HEK293T (cell line): ENCODE data around the gene OBI1.

ENCODE experiments used
- ARNT ChIP-seq: fragments of 450-650 bp; IDR thresholded peaks from 2 replicates; pipeline ENCODE4 v1.6.1; 2017; ENCODE audit warnings: mild to moderate bottlenecking
- CTBP1 ChIP-seq: fragments of 450-650 bp; IDR thresholded peaks from 2 replicates; pipeline ENCODE4 v1.6.1; 2016; ENCODE audit warnings: borderline replicate concordance
- FOXA1 ChIP-seq: fragments of 450-650 bp; IDR thresholded peaks from 2 replicates; pipeline ENCODE4 v1.6.1; 2016; ENCODE audit warnings: mild to moderate bottlenecking
- FOXK2 ChIP-seq: fragments of 450-650 bp; IDR thresholded peaks from 2 replicates; pipeline ENCODE4 v1.6.1; 2016; ENCODE audit warnings: mild to moderate bottlenecking
- FOXM1 ChIP-seq: fragments of 450-650 bp; IDR thresholded peaks from 2 replicates; pipeline ENCODE4 v1.6.1; 2017; ENCODE audit warnings: mild to moderate bottlenecking, borderline replicate concordance
- HDGF ChIP-seq: fragments of 450-650 bp; IDR thresholded peaks from 2 replicates; pipeline ENCODE4 v1.6.1; 2017; ENCODE audit warnings: antibody characterized with exemption, borderline replicate concordance
- LEF1 ChIP-seq: fragments of 450-650 bp; IDR thresholded peaks from 2 replicates; pipeline ENCODE4 v1.6.1; 2017; ENCODE audit warnings: mild to moderate bottlenecking, borderline replicate concordance
- NFRKB ChIP-seq: fragments of 450-650 bp; IDR thresholded peaks from 2 replicates; pipeline ENCODE4 v1.6.1; 2016; ENCODE audit warnings: mild to moderate bottlenecking, moderate library complexity
- PKNOX1 ChIP-seq: fragments of 450-650 bp; IDR thresholded peaks from 2 replicates; pipeline ENCODE4 v1.6.1; 2016
- SP1 ChIP-seq: fragments of 450-650 bp; IDR thresholded peaks from 2 replicates; pipeline ENCODE4 v1.6.1; 2017
- SUZ12 ChIP-seq: fragments of 450-650 bp; IDR thresholded peaks from 2 replicates; pipeline ENCODE4 v1.6.1; 2016; ENCODE audit warnings: mild to moderate bottlenecking
- TARDBP ChIP-seq: fragments of 450-650 bp; IDR thresholded peaks from 2 replicates; pipeline ENCODE4 v1.6.1; 2016
- ZNF384 ChIP-seq: fragments of 450-650 bp; IDR thresholded peaks from 2 replicates; pipeline ENCODE4 v1.6.1; 2016

- no peak for TF ChIP-seq CTBP1
- no peak for TF ChIP-seq FOXA1
- no peak for TF ChIP-seq ZNF384
- TF ChIP-seq TARDBP = no peak
- TF ChIP-seq NFRKB = no peak
- no peak for TF ChIP-seq FOXK2
- TF ChIP-seq SUZ12 = no peak
- TF ChIP-seq PKNOX1 = no peak
- no peak for TF ChIP-seq SP1
- no peak for TF ChIP-seq HDGF
- TF ChIP-seq LEF1 = no peak
- no peak for TF ChIP-seq FOXM1
- TF ChIP-seq ARNT = no peak
These were observed 3.5 kb upstream of the OBI1 start for GRCh38 chr13:78662467-78662866.
